AG04449 (cell line): ENCODE results near the gene SGTB.
"Not testable (repeated sequence)": the region's sequence is repeated elsewhere in the genome, so short reads cannot be mapped to it uniquely, and the experiment has no call there.

Experiments
- CTCF ChIA-PET: fragments of 350-600 bp; formaldehyde crosslinking; extraction: SDS; loops from one replicate; lab custom pipeline; 2021; ENCODE audit warnings: antibody characterized with exemption; lab: Yijun Ruan, JAX
- POLR2A ChIA-PET: fragments of 400-600, 350-600 bp; formaldehyde crosslinking; extraction: SDS; loops from one replicate; lab custom pipeline; 2020; ENCODE audit warnings: antibody characterized with exemption, inconsistent platforms; lab: Yijun Ruan, JAX
- DNase-seq: peaks from one replicate; pipeline ENCODE4 v3.0.0-alpha.2; 2010; ENCODE audit warnings: low read depth, low spot score
- H3K4me3 ChIP-seq: 2 replicates; pipeline ENCODE4 v1.5.1; 2011; ENCODE audit warnings: low read depth, mild to moderate bottlenecking, control low read depth, low read length
- TF ChIP-seq, protein P1 (sequence below): IDR thresholded peaks from one replicate; pipeline ENCODE4 v1.5.1; 2011; ENCODE audit warnings: mild to moderate bottlenecking, moderate library complexity, low read length, control low read depth, inconsistent platforms; ENCODE audit not compliant: insufficient read depth; ENCODE audit errors: missing control alignments

The SGTB gene

DNA sequence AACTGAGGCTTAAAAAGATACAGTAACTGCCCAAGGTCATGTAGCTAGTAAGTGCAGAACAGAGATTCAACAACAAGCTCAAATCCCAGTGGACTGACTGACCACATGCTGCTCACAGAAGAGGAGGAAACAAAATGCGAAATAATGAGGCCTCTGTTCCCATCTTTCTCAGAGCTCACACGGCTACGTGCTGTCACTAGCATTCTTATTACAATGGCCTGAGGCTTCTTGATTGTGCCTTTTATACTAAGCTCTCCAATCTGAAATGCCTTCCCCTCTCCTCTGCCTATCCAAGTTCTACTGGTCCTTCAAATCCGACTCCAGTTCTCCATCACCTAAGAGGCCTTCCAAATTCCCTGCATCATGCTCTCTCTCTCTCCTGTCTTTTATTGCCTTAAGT is 26.0 kb downstream of the SGTB start:
- POLR2A ChIA-PET, result no interaction called here
- TF ChIP-seq, protein P1, sequence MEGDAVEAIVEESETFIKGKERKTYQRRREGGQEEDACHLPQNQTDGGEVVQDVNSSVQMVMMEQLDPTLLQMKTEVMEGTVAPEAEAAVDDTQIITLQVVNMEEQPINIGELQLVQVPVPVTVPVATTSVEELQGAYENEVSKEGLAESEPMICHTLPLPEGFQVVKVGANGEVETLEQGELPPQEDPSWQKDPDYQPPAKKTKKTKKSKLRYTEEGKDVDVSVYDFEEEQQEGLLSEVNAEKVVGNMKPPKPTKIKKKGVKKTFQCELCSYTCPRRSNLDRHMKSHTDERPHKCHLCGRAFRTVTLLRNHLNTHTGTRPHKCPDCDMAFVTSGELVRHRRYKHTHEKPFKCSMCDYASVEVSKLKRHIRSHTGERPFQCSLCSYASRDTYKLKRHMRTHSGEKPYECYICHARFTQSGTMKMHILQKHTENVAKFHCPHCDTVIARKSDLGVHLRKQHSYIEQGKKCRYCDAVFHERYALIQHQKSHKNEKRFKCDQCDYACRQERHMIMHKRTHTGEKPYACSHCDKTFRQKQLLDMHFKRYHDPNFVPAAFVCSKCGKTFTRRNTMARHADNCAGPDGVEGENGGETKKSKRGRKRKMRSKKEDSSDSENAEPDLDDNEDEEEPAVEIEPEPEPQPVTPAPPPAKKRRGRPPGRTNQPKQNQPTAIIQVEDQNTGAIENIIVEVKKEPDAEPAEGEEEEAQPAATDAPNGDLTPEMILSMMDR, result no peak
- no peak overlapping the region for H3K4me3 ChIP-seq
- no peak for DNase-seq
- CTCF ChIA-PET, result no interaction called here

DNA sequence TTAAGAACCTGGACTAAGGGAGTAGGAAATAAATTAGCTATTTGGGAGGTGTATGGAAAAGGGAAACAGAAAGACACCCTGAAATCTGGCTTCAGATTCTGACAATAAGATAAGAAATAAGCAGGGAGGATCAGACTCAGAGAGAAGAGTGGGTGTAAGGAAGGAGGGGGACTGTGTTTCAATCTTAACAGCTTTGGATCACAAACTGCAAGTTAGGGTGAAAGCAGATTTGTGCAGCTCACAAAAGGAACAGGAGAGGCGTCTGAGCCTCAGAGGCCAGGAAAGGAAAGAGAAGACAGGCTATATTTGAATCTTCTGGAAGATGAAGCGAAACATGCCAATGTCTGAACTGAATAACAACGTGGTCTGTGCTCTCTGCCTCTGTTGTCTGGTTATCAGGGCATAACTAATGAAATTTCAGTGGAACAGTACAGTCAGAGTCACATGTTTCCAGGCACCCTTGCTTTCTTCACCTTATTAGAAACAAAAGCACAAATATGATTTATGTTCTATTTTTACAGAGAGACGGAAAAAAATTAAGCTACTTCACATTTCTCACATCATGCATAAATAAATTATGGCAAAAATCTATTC is 26.6 kb downstream of the SGTB start:
- H3K4me3 ChIP-seq, result no peak overlapping the region
- DNase-seq, result no peak
- TF ChIP-seq, protein P1, result no peak
- CTCF ChIA-PET, result no interaction called here
- POLR2A ChIA-PET, result no interaction called here

DNA sequence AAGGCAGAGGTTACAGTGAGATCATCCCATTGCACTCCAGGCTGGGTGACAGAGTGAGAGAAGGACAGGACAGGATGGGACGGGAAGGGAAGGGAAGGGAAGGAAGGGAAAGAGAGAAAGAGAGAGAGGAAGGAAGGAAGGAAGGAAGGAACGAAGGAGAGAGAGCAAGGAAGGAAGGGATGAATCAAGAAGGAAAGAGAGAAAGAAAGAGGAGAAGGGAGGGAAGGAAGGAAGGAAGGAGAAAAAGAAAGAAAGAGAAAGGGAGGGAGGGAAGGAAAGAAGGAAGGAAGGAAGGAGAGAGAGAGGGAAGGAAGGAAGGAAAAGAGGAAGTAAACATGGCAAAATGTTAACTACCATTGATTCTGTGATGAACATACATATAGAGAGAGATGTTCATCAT is 28.8 kb downstream of the SGTB start:
- TF ChIP-seq, protein P1, result no peak
- ChIA-PET CTCF (no interaction called here), POLR2A (no interaction called here)
- H3K4me3 ChIP-seq, result no peak overlapping the region
- no peak for DNase-seq

DNA sequence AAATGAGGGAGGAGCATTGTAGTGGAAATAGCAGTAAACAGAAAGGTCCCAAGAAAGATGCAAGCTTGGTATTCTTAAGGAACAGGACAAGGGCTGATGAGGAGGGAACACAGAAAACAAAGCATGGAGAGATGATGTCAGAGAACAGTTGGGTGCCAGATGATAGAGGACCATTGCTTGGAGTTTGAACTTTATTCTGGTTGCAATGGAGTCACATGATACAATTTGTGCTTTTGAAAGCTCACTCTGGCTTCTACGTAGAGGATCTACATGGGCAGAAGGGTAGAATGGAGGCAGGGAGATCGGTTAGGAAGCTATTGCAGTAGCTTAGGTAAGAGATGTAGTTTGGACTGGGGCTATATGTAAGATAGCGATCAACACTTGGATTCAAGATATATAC is 39.8 kb downstream of the SGTB start:
- ChIA-PET POLR2A (no interaction called here), CTCF (no interaction called here)
- TF ChIP-seq, protein P1, result no peak
- no peak overlapping the region for H3K4me3 ChIP-seq
- no peak for DNase-seq

DNA sequence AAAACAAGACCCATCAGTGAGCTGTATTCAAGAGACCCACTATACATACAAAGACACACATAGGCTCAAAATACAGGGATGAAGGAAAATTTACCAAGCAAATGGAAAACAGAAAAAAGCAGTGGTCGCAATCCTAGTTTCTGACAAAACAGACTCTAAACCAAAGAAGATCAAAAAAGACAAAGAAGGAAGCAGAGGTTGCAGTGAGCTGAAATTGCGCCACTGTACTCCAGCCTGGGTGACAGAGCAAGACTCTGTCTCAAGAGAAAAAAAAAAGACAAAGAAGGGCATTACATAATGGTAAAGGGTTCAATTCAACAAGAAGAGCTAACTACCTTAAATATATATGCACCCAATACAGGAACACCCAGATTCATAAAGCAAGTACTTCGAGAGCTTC is 45.9 kb downstream of the SGTB start:
- H3K4me3 ChIP-seq, DNase-seq, POLR2A ChIA-PET: not testable (repeated sequence)
- CTCF ChIA-PET, result interaction anchor here (2.2 kb wide), 1 partner anchor 13 kb away, joined by 6 read pairs; no protein-coding TSS in a partner anchor

DNA sequence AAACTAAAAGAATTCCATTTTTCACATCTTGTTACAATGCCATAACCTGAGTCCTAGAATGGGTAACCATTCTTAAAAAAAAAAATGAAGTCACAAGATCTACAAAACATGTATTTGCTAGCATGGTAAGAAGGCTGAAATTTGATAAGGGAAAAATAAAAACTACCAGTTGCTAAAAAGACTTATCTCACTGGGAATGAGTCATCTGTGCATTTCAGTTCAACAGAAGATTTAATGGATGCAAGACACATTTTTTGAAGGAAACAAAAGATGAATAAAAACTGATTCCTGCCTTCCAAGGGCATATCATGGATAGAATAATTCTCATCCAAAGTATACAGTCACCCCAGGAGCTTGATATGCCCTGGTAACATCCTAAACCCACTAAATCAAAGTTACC is 47.2 kb downstream of the SGTB start:
- POLR2A ChIA-PET, result no interaction called here
- no peak for DNase-seq
- TF ChIP-seq, protein P1, result no peak
- CTCF ChIA-PET, result interaction anchor here (2.2 kb wide), 1 partner anchor 11 kb away, joined by 6 read pairs; no protein-coding TSS in a partner anchor
- H3K4me3 ChIP-seq, result no peak overlapping the region

DNA sequence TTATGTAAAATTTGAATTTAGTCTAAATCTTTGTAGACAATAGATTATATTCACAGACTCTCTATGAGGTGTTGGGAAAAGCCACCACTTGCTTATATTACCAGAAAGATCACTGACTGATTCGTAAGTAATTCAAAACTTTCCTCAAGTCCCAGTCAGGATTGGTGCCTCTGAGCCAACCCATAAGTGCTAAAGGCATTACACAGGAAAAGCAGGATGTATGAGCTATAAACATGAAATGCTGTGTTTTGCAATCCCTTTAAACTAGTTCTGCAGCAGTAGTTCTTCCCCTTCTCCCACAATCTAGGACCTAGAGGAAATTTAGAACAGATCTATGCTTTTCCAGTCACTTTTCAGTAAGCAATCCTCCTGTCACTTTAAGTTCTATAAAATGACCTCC is 49.1 kb downstream of the SGTB start:
- no peak overlapping the region for H3K4me3 ChIP-seq
- ChIA-PET CTCF (interaction anchor here (1.2 kb wide), 1 partner anchor 9 kb away, joined by 7 read pairs; no protein-coding TSS in a partner anchor), POLR2A (no interaction called here)
- TF ChIP-seq, protein P1, result no peak
- DNase-seq, result peak; percentile 51
